ENCODE data around the gene NOL4L.

Gene NOL4L

DNA sequence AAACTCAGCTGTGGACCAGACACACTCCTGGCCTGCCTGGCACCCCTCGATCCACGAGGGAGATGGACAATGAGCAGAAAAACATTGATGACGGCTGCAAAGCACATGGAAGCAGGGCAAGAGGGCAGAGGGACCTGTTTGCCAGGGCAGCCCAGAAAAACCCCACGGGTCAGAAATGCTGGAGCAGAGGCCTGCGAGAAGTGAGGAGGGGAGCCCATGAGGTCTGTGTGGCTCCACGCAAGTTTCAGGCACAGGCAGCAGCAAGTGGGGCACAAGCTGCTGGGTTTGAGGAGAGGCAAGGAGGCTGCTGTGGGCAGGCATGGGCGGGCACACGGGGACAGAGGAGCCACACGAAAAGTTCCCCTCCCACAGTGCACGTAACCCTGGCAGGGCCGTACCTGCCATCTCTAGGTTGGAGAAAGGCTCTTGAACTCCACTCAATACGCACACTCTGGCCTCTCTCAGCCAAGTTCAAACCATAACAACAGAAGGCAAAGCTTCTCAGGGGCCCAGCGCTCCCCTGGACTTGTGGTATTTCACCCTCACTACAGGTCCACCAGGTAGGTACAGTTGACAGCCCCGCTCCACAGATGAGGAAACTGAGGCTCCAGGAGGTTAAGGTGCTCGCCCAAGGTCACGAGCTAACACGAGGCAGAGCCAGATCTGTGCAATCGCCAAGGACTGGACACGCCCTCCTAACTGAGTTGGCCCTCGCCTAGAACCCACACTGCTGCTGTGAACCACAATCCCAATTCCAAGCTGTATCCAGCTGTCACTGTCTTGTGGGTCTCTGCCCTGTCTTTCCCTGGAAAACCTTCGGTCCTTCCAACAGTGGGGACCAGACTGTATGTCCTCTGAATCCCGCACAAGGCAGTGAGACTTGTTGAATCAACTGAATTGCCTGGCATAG, 108.2 kb downstream of the NOL4L start:
- no peak overlapping the region for H3K27ac ChIP-seq
- TF ChIP-seq, protein P1, sequence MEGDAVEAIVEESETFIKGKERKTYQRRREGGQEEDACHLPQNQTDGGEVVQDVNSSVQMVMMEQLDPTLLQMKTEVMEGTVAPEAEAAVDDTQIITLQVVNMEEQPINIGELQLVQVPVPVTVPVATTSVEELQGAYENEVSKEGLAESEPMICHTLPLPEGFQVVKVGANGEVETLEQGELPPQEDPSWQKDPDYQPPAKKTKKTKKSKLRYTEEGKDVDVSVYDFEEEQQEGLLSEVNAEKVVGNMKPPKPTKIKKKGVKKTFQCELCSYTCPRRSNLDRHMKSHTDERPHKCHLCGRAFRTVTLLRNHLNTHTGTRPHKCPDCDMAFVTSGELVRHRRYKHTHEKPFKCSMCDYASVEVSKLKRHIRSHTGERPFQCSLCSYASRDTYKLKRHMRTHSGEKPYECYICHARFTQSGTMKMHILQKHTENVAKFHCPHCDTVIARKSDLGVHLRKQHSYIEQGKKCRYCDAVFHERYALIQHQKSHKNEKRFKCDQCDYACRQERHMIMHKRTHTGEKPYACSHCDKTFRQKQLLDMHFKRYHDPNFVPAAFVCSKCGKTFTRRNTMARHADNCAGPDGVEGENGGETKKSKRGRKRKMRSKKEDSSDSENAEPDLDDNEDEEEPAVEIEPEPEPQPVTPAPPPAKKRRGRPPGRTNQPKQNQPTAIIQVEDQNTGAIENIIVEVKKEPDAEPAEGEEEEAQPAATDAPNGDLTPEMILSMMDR (conservative IDR thresholded peaks at IDR 0.05) = no peak

DNA sequence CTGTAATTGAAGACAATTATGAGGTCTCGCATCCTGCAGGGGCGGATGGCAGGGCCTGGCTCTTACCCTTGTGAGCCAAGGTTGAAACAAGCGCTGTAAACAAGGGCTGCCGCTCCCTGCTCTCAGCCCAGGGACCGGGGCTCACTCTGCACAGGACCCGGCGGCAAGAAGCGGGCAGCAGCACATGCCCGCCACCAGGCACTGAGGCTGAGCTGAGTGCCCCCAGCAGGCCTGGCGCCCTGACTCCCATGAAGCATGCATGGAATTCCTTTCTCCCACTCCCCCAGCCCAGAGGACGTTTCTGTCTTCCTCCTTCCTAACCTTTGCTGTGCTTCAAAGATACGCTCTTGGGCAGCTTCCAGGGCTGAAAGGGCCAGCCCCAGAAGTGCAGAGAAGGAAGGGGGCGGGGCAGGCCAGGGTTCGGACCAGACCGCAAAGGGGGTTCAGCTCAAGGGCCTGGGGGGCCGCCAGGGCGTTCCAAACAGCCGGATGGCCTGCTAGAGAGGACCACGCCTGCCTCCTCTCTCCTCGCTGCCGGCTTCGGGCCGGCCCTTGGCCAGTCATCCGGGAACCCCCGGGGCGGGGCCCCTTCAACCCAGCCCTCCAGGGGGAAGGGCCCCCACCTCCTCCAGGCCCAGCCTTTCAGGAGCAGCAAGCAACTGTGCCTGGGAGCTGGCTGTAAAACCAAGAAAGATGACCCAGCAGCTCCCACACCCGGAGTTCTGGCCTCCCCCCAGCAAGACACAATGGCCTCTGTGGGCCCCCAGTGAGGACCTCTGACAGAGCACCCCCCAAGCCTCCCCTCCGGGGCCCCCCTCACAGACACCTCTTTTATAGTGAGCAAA, 109.9 kb downstream of the NOL4L start:
- H3K27ac ChIP-seq = peak overlapping the region; percentile 22; the same call in 1 of the 2 replicates
- TF ChIP-seq, protein P1 (conservative IDR thresholded peaks at IDR 0.05) = no peak

DNA sequence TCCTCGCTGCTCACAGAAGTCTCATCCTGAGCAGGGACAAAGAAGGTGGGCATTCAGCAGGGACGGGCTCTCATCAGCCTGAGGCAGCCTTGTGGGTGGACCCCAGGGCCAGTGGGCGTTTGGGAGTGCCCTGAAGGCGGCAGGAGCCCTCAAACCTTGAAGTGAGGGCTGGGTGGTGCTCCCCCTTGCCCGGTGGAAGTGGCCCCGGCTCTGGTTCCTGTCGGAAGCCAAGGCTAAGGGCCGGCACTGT, 110.5 kb downstream of the NOL4L start:
- TF ChIP-seq, protein P1 (conservative IDR thresholded peaks at IDR 0.05) = no peak

DNA sequence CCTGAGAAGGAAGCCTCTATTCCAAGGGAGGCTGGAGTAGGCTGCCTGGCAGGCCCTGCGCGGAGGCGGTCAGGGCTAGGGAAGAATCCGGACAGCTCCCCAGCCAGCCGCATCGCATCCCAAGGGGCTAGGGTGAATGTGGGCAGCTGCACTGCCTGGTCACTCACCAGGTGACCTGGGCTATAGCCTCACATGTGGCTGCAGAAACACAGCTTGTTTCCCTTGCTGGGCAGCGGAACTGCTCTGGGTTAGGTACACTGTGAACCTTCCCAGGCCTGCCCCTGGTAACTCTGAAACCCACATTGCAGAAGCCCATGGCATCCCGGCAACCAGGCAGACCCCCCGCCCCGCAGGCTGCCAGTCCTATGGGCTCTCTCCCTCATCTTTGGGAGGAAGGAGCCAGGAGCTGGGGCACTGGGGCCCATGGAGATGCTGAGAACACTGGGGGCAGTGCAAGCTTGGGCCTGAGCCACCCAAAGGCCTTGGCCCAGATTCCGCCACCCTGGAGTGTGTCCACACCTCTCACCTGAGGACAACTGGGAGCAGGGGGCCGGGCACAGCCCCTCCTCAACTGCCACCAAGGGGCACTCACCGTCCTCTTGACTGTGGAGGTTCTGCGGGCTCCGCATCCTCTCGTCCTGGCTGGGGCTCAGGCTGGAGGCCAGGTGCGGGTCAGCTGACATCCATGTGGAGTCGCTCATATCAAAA, 111.0 kb downstream of the NOL4L start:
- TF ChIP-seq, protein P1 (conservative IDR thresholded peaks at IDR 0.05) = no peak
- H3K27ac ChIP-seq = no peak overlapping the region

More for the DNA sequence above, 110.5 kb downstream of the NOL4L start:
- peak overlapping the region; percentile 22; the same call in 1 of the 2 replicates for H3K27ac ChIP-seq

DNA sequence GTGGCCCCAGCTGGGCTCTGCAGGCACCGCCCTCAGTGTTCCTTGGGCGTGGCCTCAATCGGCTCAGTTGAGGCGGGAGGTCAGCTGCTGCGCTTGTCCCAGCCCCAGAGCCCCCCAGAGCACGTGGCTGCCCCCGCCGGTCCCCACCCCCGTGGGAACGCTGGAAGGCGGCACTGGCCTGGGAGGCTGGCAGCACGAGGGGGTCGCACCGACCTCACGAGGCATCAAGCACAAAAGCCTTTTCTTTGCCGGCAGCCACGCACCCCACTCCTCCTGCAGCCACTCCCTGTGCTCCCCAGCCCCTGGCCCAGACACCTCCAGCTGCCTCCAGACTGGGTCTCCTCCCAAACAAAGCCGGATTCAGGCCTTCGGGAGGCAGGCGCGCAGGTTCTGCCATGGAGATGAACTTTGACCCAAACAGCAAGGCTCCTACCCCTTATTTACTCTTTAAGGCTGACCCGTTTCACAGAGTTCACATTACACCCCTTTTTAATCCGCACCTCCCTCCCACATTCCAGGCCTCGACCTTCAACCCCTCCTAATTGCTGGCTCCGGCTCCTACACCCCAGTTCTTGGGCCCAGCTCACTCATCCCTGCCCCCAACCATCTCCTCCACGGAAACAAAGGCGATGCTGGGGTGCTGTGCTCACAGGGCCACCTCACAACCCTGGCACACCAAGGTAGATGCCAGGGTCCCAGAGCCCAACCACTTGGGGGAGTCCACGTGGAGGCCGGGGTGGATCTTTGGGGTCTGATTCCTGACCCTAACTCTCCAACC, 111.7 kb downstream of the NOL4L start:
- H3K27ac ChIP-seq = no peak overlapping the region
- TF ChIP-seq, protein P1 (conservative IDR thresholded peaks at IDR 0.05) = no peak

DNA sequence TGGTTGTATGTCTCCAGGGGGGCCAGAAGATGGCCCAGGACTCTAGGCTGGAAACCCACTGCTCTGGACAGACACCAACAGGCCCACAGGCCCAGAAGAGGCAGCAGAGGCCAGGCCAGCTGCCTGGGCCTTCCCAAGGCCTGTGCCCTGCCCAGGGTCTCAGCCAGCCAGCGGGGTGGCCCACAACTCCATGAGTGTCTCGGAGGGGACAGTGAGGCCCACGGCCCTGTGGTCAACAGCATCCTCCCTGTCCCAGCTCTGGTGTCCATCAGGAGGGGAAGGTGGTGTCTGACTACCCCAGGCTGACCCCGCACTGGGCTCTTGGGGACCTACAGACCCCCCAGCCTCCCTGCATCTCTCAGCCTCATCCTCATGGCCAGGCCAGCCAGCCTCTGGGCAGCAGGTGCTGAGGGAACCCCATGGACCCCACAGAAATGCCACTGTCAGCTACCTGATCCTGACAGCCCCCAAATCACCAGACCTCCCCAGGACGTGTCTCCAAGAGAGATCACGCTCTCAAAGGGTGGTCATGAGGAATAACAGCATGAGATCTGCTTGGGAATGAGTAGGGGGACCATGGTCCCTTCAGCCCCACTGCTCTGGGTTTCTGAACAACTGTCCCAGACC, 112.4 kb downstream of the NOL4L start:
- TF ChIP-seq, protein P1 (conservative IDR thresholded peaks at IDR 0.05) = no peak
- H3K27ac ChIP-seq = no peak overlapping the region
